ENCODE measurements around the gene BICRA.
"Not testable (repeated sequence)": the region's sequence is repeated elsewhere in the genome, so short reads cannot be mapped to it uniquely, and the experiment has no call there.

Gene BICRA

GRCh38 chr19:47663911-47664771 is 55.2 kb downstream of the BICRA start:
- DNase-seq = no peak

- not testable (repeated sequence) for DNase-seq
These were observed 59.6 kb downstream of the BICRA start for GRCh38 chr19:47668556-47668955.

DNA sequence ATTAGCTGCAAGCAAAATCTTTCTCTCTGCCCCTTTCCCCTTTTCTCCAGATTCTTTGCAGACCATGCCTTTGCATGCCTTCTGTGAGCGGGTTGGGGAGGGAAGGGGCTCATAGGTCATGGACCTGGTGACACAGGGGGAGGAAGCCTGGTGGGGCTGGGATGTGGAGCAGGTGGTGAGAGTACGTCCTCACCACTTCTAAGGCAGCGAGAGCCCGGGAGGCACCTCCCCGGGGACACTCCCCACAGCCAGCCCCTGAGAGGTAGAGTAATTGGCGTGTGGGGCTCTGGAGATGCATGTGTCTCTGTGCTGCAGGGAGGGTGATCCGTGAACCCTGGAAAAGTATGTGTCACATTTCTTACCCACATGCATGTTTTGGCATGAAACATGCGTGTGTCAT is 61.8 kb downstream of the BICRA start:
- DNase-seq = no peak

DNA sequence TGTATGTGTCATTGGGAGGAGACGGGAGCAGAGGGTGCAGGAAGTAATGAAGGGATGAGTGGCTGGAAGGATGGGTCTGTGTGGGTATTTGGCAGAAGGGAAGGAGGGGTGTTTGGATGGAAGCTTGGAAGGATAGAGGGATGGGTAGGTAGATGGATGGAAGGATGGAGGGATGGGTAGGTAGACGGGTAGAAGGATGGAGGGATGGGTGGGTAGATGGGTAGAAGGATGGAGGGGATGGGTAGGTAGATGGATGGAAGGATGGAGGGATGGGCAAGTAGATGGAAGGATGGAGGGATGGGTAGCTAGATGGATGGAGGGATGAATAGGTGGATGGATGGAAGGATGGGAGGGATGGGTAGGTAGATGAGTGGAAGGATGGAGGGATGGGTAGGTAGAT is 62.6 kb downstream of the BICRA start:
- no peak for DNase-seq

GRCh38 chr19:47673426-47673825 is 64.5 kb downstream of the BICRA start:
- no peak for DNase-seq

DNA sequence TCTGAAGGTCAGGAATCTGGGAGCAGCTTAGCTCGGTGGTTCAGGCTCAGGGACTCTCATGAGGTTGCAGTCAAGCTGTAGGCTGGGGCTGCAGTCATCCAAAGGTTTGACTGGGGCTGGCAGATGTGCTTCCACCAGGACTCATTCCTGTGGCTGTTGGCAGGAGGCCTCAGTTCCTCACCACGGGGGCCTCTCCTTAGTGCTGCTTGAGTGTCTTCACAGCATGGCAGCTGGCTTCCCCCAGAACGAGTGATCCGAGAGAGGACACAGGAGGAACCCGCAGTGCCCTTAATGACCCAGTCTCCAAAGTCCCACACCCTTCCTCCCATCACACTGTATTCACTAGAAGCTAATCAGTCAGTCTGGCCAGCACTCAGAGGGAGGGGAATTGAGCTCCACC is 65.6 kb downstream of the BICRA start:
- no peak for DNase-seq

- no peak for DNase-seq
These were observed 66.3 kb downstream of the BICRA start for GRCh38 chr19:47675271-47675670.

- no peak for DNase-seq
These were observed 66.9 kb downstream of the BICRA start for GRCh38 chr19:47675859-47676258.

DNA sequence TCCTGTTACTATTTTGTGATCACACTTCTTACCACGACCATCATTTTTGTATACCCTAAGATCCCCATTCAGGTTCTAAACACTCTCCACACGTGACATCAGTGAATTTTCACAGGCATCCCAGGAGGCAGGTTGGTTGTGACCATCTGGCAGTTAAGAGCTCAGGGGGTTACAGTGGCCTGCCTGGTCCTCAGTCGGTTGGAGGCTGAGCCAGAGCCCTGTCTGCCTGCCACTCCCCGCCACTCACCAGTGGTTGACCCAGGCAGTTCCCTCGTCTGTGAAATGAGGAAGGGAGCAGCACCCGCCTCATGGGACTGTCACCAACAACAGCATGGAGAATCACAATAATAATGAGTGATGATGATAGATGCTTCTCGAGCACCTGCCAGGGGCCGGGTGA is 67.9 kb downstream of the BICRA start:
- DNase-seq = no peak

GRCh38 chr19:47679251-47679900 is 70.4 kb downstream of the BICRA start:
- no peak for DNase-seq

DNA sequence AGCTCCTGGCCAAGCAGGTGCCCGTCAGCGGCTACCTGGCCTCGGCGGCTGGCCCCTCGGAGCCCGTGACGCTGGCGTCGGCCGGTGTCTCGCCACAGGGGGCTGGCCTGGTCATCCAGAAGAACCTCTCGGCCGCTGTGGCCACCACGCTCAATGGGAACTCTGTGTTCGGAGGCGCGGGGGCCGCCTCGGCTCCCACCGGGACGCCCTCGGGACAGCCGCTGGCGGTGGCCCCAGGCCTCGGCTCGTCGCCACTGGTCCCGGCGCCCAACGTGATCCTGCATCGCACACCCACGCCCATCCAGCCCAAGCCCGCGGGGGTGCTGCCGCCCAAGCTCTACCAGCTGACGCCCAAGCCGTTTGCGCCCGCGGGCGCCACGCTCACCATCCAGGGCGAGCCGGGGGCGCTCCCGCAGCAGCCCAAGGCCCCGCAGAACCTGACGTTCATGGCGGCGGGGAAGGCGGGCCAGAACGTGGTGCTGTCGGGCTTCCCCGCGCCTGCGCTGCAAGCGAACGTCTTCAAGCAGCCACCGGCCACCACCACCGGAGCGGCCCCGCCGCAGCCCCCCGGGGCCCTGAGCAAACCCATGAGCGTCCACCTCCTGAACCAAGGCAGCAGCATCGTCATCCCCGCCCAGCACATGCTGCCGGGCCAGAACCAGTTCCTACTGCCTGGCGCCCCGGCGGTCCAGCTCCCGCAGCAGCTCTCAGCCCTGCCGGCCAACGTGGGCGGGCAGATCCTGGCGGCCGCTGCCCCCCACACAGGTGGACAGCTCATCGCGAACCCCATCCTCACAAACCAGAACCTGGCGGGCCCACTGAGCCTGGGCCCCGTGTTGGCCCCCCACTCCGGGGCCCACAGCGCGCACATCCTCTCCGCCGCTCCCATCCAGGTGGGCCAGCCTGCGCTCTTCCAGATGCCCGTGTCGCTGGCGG is 71.3 kb downstream of the BICRA start:
- DNase-seq = no peak

DNA sequence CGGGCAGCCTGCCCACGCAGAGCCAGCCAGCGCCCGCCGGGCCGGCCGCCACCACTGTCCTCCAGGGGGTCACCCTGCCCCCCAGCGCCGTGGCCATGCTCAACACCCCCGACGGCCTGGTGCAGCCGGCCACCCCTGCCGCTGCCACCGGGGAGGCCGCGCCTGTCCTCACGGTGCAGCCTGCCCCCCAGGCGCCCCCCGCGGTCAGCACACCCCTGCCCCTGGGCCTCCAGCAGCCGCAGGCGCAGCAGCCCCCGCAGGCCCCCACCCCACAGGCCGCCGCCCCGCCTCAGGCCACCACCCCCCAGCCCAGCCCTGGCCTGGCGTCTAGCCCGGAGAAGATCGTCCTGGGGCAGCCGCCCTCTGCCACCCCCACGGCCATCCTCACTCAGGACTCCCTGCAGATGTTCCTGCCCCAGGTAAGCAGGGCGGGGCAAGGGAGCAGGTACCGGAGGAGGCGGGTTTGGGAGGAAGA is 72.0 kb downstream of the BICRA start:
- DNase-seq = no peak

DNA sequence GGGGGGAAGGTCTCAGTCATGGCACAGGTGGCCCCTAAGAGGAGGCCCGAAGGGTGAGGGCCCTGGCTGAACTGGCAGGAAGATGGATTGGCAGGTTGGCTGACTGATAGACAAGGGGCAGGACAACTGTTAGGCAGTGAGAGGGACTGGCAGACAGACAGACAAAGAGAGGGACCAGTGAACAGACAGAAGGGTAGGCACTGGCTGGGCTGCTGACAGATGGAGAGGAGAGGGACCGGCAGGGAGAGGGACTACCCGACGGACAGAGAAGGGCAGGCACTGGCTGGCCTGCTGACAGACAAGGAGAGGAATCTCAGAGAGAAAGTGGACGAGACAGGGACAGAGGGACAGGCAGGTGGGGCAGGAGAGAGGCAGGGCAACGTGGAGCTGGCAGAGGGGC is 72.5 kb downstream of the BICRA start:
- DNase-seq = no peak

- DNase-seq = no peak
These were observed 73.0 kb downstream of the BICRA start for GRCh38 chr19:47681936-47682335.

DNA sequence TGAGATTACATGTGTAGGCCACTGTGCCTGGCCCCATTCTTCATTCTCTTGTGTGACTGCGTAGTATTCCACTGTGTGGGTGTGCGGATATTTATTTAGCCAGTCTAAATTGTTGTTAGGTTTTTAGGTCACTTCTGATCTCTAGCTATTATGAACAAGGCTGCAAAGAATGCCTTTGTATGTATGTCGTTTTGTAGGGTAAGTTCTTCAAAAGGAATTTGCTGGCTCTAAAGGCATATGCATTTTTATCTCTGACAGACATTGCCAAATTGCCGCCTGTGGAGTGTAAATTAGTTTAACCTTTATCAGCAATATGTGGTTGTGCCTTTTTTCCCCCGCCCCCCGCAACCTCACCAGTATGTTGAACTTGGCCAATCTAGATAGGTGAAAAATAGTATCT is 74.0 kb downstream of the BICRA start:
- DNase-seq = no peak

DNA sequence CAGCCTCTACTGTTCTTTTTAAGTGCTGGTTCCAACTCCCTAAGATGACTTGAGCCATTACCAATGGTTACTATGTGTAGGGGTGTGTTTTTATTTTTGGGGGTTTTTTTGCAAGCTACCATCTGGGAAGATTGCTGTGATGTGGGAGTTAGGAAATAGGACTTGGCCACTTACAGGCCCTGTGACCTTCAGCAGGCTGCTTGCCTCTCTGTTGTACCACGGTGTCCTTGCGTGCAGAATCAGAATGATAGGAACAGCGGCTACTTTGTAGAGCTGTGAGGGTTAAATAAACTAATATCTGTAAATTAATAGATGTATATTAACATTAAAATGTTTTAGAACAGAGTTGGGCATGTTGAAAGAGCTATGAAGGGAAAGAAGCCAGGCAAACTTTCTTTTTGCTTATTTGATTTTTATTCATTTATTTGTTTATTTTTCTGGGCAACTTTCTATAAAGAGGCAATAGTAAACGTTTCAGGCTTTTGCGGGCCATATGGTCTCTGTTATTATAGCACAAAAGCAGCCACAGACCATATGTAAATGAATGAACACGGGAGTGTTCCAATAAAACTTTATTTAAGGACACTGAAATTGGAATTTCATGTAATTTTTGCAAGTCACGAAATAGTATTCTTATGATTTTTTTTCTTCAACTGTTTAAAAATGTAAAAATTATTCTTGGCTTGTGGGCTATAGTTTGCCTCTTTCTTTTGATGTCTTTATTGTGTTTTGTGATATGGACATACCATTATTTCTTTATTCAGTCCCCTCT is 77.9 kb downstream of the BICRA start:
- DNase-seq = no peak

DNA sequence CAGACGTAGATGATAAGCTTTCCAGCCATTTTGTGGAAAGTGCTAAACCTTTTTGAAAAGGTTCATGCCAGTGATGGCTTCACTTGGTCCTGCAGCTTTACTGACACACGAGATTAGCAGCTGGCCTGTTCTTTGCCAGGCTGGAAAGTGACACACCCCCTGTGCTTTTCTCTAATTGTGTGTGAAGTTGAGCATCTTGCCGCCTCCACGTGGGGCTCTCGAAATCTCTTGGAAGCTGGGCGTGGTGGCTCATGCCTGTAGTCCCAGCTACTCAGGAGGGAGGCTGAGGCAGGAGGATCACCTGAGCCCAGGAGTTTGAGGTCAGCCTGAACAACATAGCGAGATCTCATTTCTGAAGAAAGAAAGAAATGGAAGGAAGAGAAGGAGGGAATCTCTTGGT is 79.0 kb downstream of the BICRA start:
- no peak for DNase-seq

DNA sequence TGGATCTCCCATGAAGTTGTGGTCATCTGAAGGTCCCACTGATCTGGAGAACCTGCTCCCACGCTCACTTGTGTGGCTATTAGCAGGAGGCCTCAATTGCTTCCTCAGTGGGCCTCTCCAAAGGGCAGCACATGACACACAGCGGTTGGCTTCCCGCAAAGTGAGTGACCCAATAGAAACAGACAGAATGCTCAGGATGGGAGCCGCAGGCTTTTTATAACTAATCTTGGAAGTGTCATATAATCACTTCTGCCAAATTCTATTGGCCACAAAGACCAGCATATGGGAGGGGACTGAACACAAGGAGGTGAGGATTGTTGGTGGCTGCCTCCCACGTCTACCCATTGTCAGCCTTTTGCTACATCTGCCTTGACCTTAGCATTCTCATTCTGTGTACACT is 82.2 kb downstream of the BICRA start:
- no peak for DNase-seq

DNA sequence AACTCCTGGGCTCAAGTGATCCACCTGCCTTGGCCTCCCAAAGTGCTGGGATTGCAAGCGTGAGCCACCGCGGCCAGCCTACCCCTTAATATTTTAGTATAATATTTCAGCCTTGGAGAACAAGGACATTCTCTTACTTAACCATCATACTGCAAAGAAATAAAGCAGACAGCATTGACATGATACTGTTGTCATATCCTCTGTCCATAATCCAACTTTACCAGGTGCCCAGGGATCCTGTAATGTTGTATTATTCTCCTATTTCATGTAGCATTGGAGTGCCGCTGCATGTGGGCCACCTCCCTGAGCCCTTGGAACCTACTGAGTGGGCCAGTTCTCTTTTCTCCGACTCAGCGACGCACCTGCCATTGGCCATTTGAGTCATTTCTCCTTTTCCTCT is 82.8 kb downstream of the BICRA start:
- DNase-seq = no peak

DNA sequence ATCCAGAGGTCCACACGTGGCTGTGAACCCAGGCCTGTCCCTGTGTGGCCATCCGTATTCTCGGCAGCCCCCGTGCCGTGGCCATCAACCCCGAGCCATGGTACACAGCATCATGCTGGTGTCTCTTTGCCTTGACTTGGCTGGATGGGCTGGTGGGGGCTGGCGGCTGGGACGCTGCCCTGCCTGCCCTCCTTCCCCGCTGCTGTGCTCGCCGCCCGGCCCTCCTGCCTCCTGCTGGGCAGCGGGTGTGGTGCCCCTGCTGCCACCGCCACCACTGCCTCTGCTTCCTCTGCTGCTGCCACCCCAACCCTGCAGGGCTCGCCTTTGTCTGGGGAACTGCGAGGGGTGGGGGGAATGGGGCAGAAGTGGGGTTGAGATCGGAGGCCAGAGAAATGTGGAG is 84.6 kb downstream of the BICRA start:
- no peak for DNase-seq

- no peak for DNase-seq
These were observed 85.0 kb downstream of the BICRA start for GRCh38 chr19:47693903-47694302.

Measured in activated gamma-delta T cell (primary cell).